A673 (cell line): ENCODE results near the gene CD28.

Experiments used
- EZH2 ChIP-seq: fragments of 200-600 bp; sonication (generic); IDR thresholded peaks from 2 replicates; pipeline ENCODE4 v1.6.1; 2017; ENCODE audit warnings: borderline replicate concordance, low read depth, mild to moderate bottlenecking, mixed read lengths, antibody characterized with exemption, low read length; ENCODE audit not compliant: poor library complexity, severe bottlenecking
- TF ChIP-seq, protein P1 (sequence below): fragments of 300-800, 200-600 bp; sonication (generic); conservative IDR thresholded peaks from 2 replicates; pipeline ENCODE4 v1.5.1; 2017; ENCODE audit warnings: low read depth, mild to moderate bottlenecking, antibody characterized with exemption, low read length, moderate library complexity, mixed read lengths

DNA sequence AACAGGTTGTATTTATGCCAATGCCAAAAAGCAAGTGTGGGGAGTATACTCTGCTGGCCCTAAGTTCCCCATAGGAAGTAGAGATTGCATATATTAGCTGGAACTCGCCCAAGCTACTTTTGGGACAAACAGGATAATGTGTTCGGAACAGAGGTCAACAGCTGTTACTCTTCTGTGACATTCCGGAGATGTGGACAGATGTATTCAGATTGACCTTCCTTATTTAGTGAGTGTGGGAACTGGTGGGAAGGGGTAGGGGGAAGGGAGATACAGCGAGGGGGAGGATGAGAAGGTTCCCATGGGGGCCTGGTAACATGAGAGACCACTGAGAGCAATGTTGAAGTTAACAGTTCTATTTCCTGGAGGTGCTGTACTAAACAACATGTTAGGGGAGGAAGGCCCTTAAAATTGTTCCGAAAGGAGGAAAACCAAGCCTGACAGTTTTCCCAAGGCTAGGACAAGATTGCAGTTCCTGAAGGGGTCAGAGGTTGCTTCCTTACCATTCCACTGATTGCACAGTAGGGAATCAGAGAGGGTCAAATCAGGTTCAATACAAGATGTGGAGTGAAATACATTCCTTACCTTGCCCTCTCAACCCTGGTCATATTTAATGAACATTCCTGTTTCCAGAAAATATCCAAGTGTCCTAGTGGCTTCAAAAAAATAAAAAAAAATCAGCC lies 14.3 kb upstream of the CD28 start:
- TF ChIP-seq, protein P1, sequence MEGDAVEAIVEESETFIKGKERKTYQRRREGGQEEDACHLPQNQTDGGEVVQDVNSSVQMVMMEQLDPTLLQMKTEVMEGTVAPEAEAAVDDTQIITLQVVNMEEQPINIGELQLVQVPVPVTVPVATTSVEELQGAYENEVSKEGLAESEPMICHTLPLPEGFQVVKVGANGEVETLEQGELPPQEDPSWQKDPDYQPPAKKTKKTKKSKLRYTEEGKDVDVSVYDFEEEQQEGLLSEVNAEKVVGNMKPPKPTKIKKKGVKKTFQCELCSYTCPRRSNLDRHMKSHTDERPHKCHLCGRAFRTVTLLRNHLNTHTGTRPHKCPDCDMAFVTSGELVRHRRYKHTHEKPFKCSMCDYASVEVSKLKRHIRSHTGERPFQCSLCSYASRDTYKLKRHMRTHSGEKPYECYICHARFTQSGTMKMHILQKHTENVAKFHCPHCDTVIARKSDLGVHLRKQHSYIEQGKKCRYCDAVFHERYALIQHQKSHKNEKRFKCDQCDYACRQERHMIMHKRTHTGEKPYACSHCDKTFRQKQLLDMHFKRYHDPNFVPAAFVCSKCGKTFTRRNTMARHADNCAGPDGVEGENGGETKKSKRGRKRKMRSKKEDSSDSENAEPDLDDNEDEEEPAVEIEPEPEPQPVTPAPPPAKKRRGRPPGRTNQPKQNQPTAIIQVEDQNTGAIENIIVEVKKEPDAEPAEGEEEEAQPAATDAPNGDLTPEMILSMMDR, result no peak
- TF ChIP-seq EZH2, result no peak
